Sigmoid colon (tissue), 7 donors: ENCODE results near the gene BSND. TPM values are rescaled to one million over a fixed set of nuclear protein-coding genes. Genes with fewer than 3 reads are reported as not detected.

Source experiments
- DNase-seq: peaks from one replicate; pipeline ENCODE4 v3.0.0-alpha.2; 2019
- H3K27ac ChIP-seq, 4 donors: fragments of 200-600 bp; sonication (generic); one replicate each; pipeline ENCODE4 v1.5.1; 2016 to 2019; ENCODE audit warnings: mild to moderate bottlenecking in 1 of 4
- H3K27me3 ChIP-seq, 3 donors: fragments of 200-600 bp; sonication (generic); one replicate each; pipeline ENCODE4 v1.5.1; 2019; ENCODE audit warnings: mild to moderate bottlenecking in 1 of 3
- H3K36me3 ChIP-seq, 4 donors: fragments of 200-600 bp; sonication (generic); one replicate each; pipeline ENCODE4 v1.5.1; 2016 to 2019
- H3K4me1 ChIP-seq, 4 donors: fragments of 200-600 bp; sonication (generic); one replicate each; pipeline ENCODE4 v1.5.1; 2017 to 2019
- H3K4me3 ChIP-seq, 4 donors: fragments of 200-600 bp; sonication (generic); one replicate each; pipeline ENCODE4 v1.5.1; 2017 to 2019; ENCODE audit warnings: mild to moderate bottlenecking in 2 of 4, moderate library complexity in 1 of 4
- H3K9me3 ChIP-seq, 4 donors: fragments of 200-600 bp in 3 of 4; sonication (generic) in 3 of 4; one replicate each; pipeline versions ENCODE4 v1.5.1 to v1.6.1; 2013 to 2019
- EP300 ChIP-seq, 4 donors: sonication (generic); formaldehyde crosslinking; IDR thresholded peaks; one replicate each; pipeline ENCODE4 v1.6.1; 2017; ENCODE audit warnings: antibody characterized with exemption in 4 of 4
- POLR2A ChIP-seq, 2 donors: fragments of 450-650 bp; IDR thresholded peaks; one replicate each; pipeline ENCODE4 v1.6.1; 2016; ENCODE audit warnings: antibody characterized with exemption in 2 of 2, mild to moderate bottlenecking in 2 of 2, moderate library complexity in 2 of 2
- POLR2AphosphoS5 ChIP-seq, 4 donors: sonication (generic); formaldehyde crosslinking; IDR thresholded peaks; one replicate each; pipeline ENCODE4 v1.6.1; 2017; ENCODE audit warnings: antibody characterized with exemption in 4 of 4
- WGBS, 2 donors: extraction: QIAGEN DNeasy Blood & Tissue Kit; methylation state at CpG; one replicate each; pipeline ENCODE4 v1.1.7; 2013; 5-methylcytosine and 5-hydroxymethylcytosine counted together
- intact Hi-C: fragments of 100-400 bp; cut with DNase I; formaldehyde crosslinking; loops from one replicate; pipeline ENCODE4 v1.15.1; 2023
- polyA plus RNA-seq, 3 donors: library from polyadenylated mRNA; stranded (reverse); fragments of 200-250 nt; gene quantifications; one replicate each; pipeline ENCODE4 v1.2.3, GENCODE V29; 2013
- total RNA-seq, 4 donors: library from RNA; depleted of rRNA; stranded (reverse); fragments of >200 nt; gene quantifications; one replicate each; pipeline ENCODE4 v1.1.0, GENCODE V29; 2016
- TF ChIP-seq, protein P1 (sequence below), 4 experiments: fragments of 450-650 bp in 3 of 4; fragments of 200-600 bp in 1 of 4; IDR thresholded peaks; one replicate each; pipeline ENCODE4 v1.5.1; 2016 to 2019; ENCODE audit warnings: antibody characterized with exemption in 4 of 4, mild to moderate bottlenecking in 3 of 4, moderate library complexity in 2 of 4
- donor health status: healthy with polysubstance abuse.
- donor health status: Bipolar disorder and iron deficiency.
- donor health status: healthy.

Gene BSND
- total and polyA plus RNA-seq, 7 donors, result not detected

DNA sequence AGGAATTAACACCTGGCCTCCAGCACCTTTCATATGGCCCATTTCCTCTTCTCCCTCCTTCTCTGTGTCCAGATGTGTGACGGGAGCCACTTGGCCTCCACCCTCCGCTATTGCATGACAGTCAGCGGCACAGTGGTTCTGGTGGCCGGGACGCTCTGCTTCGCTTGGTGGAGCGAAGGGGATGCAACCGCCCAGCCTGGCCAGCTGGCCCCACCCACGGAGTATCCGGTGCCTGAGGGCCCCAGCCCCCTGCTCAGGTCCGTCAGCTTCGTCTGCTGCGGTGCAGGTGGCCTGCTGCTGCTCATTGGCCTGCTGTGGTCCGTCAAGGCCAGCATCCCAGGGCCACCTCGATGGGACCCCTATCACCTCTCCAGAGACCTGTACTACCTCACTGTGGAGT lies 12.7 kb upstream of the BSND start:
- 87 to 88% methylated on average over 15 of the region's 15 CpGs for WGBS, 2 donors
- DNase-seq, result no peak
- H3K9me3 ChIP-seq, result no peaks in the 10 kb centered on the region
- no peak overlapping the region for H3K27ac ChIP-seq
- intact Hi-C loops, result no loop called here
- no peak for TF ChIP-seq POLR2A (IDR thresholded peaks at IDR 0.05)
- TF ChIP-seq POLR2AphosphoS5 (IDR thresholded peaks at IDR 0.05), result no peak
- no peak for TF ChIP-seq EP300 (IDR thresholded peaks at IDR 0.05)
- TF ChIP-seq, protein P1, sequence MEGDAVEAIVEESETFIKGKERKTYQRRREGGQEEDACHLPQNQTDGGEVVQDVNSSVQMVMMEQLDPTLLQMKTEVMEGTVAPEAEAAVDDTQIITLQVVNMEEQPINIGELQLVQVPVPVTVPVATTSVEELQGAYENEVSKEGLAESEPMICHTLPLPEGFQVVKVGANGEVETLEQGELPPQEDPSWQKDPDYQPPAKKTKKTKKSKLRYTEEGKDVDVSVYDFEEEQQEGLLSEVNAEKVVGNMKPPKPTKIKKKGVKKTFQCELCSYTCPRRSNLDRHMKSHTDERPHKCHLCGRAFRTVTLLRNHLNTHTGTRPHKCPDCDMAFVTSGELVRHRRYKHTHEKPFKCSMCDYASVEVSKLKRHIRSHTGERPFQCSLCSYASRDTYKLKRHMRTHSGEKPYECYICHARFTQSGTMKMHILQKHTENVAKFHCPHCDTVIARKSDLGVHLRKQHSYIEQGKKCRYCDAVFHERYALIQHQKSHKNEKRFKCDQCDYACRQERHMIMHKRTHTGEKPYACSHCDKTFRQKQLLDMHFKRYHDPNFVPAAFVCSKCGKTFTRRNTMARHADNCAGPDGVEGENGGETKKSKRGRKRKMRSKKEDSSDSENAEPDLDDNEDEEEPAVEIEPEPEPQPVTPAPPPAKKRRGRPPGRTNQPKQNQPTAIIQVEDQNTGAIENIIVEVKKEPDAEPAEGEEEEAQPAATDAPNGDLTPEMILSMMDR (IDR thresholded peaks at IDR 0.05), result no peak
- peaks cover 0 to 30% (median 23%) of the 10 kb centered on the region in 4 donors for H3K4me1 ChIP-seq
- no peaks in the 10 kb centered on the region for H3K36me3 ChIP-seq
- H3K4me3 ChIP-seq, result no peak overlapping the region
- peaks cover 0 to 25% (median 6%) of the 10 kb centered on the region in 3 donors for H3K27me3 ChIP-seq

GRCh38 chr1:54986533-54986932 lies 12.2 kb upstream of the BSND start:
- Histone ChIP-seq H3K4me1 (peaks cover 0 to 30% (median 23%) of the 10 kb centered on the region in 4 donors), H3K36me3 (no peaks in the 10 kb centered on the region), H3K27me3 (peaks cover 0 to 20% (median under 1%) of the 10 kb centered on the region in 3 donors), H3K27ac (no peak overlapping the region), H3K4me3 (no peak overlapping the region), H3K9me3 (no peaks in the 10 kb centered on the region)
- intact Hi-C loops, result no loop called here
- 90 to 94% methylated on average over 3 of the region's 3 CpGs for WGBS, 2 donors
- DNase-seq, result no peak
- TF ChIP-seq EP300 (IDR thresholded peaks at IDR 0.05) (no peak), POLR2AphosphoS5 (IDR thresholded peaks at IDR 0.05) (no peak), POLR2A (IDR thresholded peaks at IDR 0.05) (no peak)
- TF ChIP-seq, protein P1 (IDR thresholded peaks at IDR 0.05), result no peak

GRCh38 chr1:54987427-54987826 lies 11.3 kb upstream of the BSND start:
- H3K4me3 ChIP-seq, result no peak overlapping the region
- peaks cover 0 to 30% (median 23%) of the 10 kb centered on the region in 4 donors for H3K4me1 ChIP-seq
- intact Hi-C loops, result no loop called here
- H3K9me3 ChIP-seq, result no peaks in the 10 kb centered on the region
- no peak for DNase-seq
- 73 to 83% methylated on average over 2 of the region's 2 CpGs for WGBS, 2 donors
- TF ChIP-seq POLR2AphosphoS5 (IDR thresholded peaks at IDR 0.05), result no peak
- no peak for TF ChIP-seq POLR2A (IDR thresholded peaks at IDR 0.05)
- TF ChIP-seq, protein P1 (IDR thresholded peaks at IDR 0.05), result no peak
- no peak for TF ChIP-seq EP300 (IDR thresholded peaks at IDR 0.05)
- no peak overlapping the region for H3K27ac ChIP-seq
- peaks cover 0 to 11% (median 0%) of the 10 kb centered on the region in 3 donors for H3K27me3 ChIP-seq
- no peaks in the 10 kb centered on the region for H3K36me3 ChIP-seq

DNA sequence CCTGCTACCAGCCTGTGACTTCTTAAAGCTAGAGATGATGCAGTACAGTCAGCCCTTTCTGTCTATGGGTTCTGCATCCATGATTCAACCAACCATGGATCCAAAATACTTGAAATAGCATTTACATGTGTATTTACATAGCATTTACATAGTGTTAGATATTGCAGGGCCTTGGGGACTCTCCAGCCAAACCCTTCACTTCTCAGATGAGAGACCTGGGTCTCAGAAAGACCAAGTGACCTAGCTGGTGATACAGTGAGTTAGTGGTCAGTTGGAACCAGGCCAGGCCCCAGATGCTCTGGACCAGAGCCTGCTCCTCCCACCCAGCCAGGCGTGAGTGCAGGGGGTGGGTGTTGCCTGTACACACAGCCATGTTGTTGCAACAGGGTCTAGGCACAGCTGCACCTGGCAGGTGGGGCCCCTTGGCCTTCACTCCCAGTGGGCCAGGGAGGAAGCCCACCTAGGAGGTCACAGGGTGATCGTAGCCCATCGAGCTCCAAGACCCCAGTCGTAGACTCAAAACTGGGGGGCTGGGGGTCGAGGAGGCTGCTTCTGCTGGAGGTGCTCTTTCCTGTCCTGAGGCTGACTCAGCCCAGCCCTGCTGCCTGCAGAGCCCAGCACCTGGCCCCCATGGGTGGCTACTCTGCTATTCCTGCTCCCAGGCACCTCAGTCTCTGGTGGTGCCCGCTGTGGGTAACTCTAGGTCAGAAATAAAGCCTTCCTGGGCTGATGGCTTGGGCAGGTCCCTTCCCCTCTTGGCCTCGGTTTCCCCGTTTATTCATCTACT lies 10.6 kb upstream of the BSND start:
- DNase-seq, result no peak
- Histone ChIP-seq H3K9me3 (no peaks in the 10 kb centered on the region), H3K27ac (no peak overlapping the region), H3K27me3 (peaks cover 0 to 6% (median 0%) of the 10 kb centered on the region in 3 donors), H3K36me3 (no peaks in the 10 kb centered on the region), H3K4me3 (no peak overlapping the region), H3K4me1 (peaks cover 0 to 30% (median 23%) of the 10 kb centered on the region in 4 donors)
- intact Hi-C loops, result no loop called here
- 84 to 88% methylated on average over 8 of the region's 8 CpGs for WGBS, 2 donors
- TF ChIP-seq, protein P1 (IDR thresholded peaks at IDR 0.05), result no peak
- TF ChIP-seq POLR2A (IDR thresholded peaks at IDR 0.05) (no peak), EP300 (IDR thresholded peaks at IDR 0.05) (no peak)
